Mesenteric fat pad (tissue), 1 donor: Measurements from ENCODE around the gene ANKRD30A. TPM values are rescaled to one million over a fixed set of nuclear protein-coding genes. Genes with fewer than 3 reads are reported as not detected.
"Not testable (repeated sequence)": the region's sequence is repeated elsewhere in the genome, so short reads cannot be mapped to it uniquely, and the experiment has no call there.

Source experiments
- DNase-seq: peaks from one replicate; pipeline ENCODE4 v3.0.0-alpha.2; 2020; ENCODE audit warnings: low spot score
- long read RNA-seq: library from polyadenylated mRNA; unstranded; transcript quantifications from one replicate; pipeline ENCODE4 v2.0.0, GENCODE V29; 2020
- total RNA-seq: library from RNA; stranded (reverse); fragmentation: NEBNext Ultra II Directional; extraction: Animal tissue kit (Norgen Biotek cat#: 25700); gene quantifications from one replicate; pipeline ENCODE4 v1.2.1, GENCODE V29; 2021
- donor health status: DM: yes; HTN: yes; CAD: no.

Gene ANKRD30A
- 3.5 TPM for total RNA-seq
- long read RNA-seq, partial matches to known transcripts: 2 of 8 reads
- long read RNA-seq, other reads (novel, unspliced or antisense): 6 of 8 reads

GRCh38 chr10:37125191-37125732 lies at the start of gene ANKRD30A:
Gene ANKRD30A (plus strand): TSS chr10:37125598. CDS start chr10:37125788, 190 bp downstream.
- no peak for DNase-seq

- not testable (repeated sequence) for DNase-seq
Observed at GRCh38 chr10:37076083-37076482, 49.3 kb upstream of the ANKRD30A start.

GRCh38 chr10:37095792-37096573 lies 29.4 kb upstream of the ANKRD30A start:
- DNase-seq: no peak

GRCh38 chr10:37101261-37101660 lies 24.1 kb upstream of the ANKRD30A start:
- DNase-seq: no peak

GRCh38 chr10:37109000-37109399 lies 16.4 kb upstream of the ANKRD30A start:
- DNase-seq: no peak

- DNase-seq: no peak
Observed at GRCh38 chr10:37124532-37124931, 866 bp upstream of the ANKRD30A start.

- no peak for DNase-seq
Observed at GRCh38 chr10:37125921-37126320, 523 bp downstream of the ANKRD30A start.

- no peak for DNase-seq
Observed at GRCh38 chr10:37146443-37146842, 21.0 kb downstream of the ANKRD30A start.

GRCh38 chr10:37162430-37162829 lies 37.0 kb downstream of the ANKRD30A start:
- DNase-seq: not testable (repeated sequence)

GRCh38 chr10:37171945-37172344 lies 46.5 kb downstream of the ANKRD30A start:
- DNase-seq: not testable (repeated sequence)

- not testable (repeated sequence) for DNase-seq
Observed at GRCh38 chr10:37178296-37178695, 52.9 kb downstream of the ANKRD30A start.

GRCh38 chr10:37182719-37183118 lies 57.3 kb downstream of the ANKRD30A start:
- not testable (repeated sequence) for DNase-seq

GRCh38 chr10:37206132-37206531 lies 80.7 kb downstream of the ANKRD30A start:
- DNase-seq: no peak

- no peak for DNase-seq
Observed at GRCh38 chr10:37220866-37221265, 95.5 kb downstream of the ANKRD30A start.

- DNase-seq: no peak
Observed at GRCh38 chr10:37222046-37222445, 96.6 kb downstream of the ANKRD30A start.

- no peak for DNase-seq
Observed at GRCh38 chr10:37225163-37225562, 99.8 kb downstream of the ANKRD30A start.

- DNase-seq: no peak
Observed at GRCh38 chr10:37226524-37226923, 101.1 kb downstream of the ANKRD30A start.

GRCh38 chr10:37234692-37235091 lies 109.3 kb downstream of the ANKRD30A start:
- no peak for DNase-seq

GRCh38 chr10:37236093-37236492 lies 110.7 kb downstream of the ANKRD30A start:
- no peak for DNase-seq

GRCh38 chr10:37240223-37240622 lies 114.8 kb downstream of the ANKRD30A start:
- no peak for DNase-seq

- no peak for DNase-seq
Observed at GRCh38 chr10:37246637-37247036, 121.2 kb downstream of the ANKRD30A start.

- DNase-seq: not testable (repeated sequence)
Observed at GRCh38 chr10:37255837-37256236, 130.4 kb downstream of the ANKRD30A start.

- DNase-seq: no peak
Observed at GRCh38 chr10:37263304-37263703, 137.9 kb downstream of the ANKRD30A start.
